Stimulated activated CD8-positive, alpha-beta memory T cell treated with anti-CD3 and anti-CD28 coated beads, Interleukin-12 subunit alpha, Interleukin-12 subunit beta, amount 100 ng/mL, for 4 hours (primary cell): Measurements from ENCODE around the gene PDZRN3.
"Not testable (repeated sequence)": the region's sequence is repeated elsewhere in the genome, so short reads cannot be mapped to it uniquely, and the experiment has no call there.

Experiments used
- DNase-seq: peaks from one replicate; pipeline ENCODE4 v3.0.0-alpha.2; 2020; ENCODE audit warnings: low read depth

The PDZRN3 gene

DNA sequence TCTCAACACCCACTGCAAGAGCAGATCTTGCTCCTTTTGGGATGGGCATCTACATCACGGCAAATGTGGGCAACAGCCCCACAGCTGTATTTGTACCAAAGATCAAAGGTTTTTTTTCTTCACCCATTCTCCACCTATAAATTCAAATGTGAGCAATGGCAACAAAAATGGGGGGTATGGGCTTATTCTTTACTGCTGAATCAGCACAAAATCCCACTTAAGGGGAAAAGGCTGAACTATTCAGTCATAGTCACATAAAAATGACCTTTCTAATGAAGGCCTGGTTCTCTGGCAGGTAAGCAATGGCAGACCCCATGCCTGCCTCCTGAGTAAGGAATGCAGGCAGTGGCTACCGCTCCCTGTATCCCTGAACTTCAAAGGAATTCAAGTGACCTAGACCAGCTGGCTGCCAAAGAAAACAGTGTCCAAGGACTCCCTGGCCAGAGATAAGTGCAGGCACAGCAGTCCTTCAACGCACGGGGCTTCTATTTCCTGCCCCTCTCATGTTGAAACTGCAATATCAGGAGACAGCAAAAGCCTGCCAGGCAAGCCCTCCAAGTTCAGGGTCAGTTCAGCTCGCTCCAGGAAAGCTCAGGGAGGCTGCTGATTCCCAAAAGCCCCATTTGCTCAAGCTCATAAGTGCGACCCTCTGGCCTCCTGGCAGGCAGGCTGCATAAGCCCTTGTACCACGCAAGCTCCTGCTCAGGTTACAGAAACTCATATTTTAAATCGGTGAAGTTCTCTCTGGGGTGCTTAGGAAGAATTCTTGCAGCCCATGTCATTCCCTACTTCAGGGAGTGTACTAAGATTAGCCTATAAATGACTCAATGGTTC lies 134.1 kb downstream of the PDZRN3 start:
- DNase-seq = no peak

DNA sequence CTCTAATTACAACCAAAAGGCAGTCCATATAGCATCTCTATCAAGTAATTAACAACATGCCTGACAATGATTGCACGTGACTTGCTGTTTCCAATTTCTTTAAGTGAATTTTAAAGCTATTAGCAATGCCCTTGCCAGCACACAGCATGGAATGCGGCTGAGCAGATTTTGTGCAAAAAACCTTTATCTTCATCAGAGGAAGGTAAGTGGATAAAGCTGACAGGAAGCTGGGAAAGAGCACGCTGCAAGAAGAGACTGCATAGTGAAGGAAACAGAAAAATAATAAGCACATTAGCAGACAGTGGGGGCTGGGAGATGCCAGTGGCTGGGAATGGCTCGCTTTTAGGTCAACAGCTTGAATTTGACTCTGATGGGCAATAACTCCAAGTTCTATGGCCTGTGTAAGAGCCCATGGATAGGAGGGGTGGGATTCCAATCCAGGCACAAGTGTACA lies 138.8 kb downstream of the PDZRN3 start:
- no peak for DNase-seq

DNA sequence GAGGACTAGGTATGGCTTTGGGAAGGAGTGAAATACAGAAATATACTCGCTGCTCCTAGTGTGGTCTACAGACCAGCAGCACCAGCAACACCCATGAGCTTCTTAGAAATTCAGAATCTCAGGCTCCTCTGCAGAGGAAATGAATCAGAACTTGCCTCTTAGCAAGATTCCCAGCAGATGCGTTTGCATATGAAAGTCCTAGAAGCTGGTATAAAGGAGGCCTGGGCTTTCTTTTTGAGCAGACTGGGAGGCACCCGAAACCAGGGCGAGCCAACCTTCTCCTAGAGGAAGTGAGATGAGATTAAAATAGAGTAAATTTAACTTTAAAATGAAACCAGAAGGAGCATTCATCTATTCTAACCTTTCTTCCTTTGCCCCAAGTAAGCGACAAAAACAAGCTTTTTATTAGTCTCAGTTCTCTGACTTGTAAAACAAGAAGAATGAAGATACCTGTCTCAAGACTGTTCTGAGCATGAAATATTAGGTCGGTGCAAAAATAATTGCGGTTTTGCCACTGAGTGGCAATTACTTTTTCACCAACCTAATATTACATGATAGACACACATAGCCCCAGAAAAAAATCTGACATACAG lies 140.0 kb downstream of the PDZRN3 start:
- no peak for DNase-seq

DNA sequence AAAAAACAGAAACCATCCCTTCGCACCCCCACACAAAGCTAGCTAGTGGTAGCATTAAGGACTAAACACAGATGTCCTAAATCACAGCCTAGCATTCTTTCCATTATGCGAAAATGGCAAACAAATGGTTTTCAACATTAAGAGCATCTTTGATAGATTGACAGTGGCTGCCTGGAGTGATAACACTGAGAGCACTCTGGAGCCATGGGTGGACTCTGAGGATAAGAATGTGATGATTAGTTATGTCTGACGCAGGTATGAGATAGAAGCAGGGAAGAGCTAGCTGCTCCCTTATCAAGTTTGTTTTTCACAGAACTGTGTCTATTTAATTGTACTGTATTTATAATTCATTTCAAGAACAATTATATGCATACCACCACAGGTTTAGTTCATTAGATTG lies 142.9 kb downstream of the PDZRN3 start:
- DNase-seq = no peak

DNA sequence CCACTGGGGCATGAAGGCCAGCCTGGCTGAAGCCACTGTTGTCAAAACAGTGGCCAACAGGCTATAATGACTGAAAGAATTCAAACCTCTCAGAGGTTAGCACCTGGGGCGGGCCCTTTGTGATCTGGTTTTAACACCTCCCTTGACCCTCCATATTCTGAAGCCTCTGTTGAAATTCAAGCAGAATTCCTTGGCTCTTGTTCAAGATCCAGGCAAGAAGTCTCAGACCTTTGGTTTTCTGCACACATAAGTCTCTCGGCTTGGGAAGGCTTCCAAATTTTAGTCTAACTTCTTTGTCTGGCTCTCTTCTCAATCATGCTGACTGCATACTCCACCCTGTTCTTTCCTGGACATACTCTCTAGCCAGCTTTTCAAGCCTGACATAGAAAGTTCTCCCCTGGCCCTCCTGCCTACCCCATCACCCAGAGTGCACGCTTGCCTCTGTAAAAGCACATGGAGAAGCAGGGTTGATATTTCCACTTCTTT lies 144.5 kb downstream of the PDZRN3 start:
- no peak for DNase-seq

DNA sequence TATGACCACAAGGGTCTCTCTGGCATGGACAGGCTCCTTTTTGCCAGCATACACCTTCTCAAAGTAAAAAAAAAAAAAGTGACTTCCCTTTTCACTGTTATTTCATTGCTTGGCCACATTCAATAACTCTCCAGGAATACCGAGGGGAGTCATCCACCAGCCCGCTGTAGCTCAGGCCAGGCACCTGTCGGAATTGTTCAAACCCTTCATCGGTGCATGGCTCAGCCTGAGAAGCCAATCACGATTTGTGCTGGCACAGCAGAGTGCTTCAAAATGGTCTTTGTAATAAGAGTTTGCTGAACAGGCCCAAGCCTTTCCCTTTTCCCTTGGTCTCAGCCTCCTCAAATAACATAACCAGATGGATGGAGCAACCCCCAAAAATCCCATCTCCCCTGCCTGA lies 145.4 kb downstream of the PDZRN3 start:
- DNase-seq = no peak

DNA sequence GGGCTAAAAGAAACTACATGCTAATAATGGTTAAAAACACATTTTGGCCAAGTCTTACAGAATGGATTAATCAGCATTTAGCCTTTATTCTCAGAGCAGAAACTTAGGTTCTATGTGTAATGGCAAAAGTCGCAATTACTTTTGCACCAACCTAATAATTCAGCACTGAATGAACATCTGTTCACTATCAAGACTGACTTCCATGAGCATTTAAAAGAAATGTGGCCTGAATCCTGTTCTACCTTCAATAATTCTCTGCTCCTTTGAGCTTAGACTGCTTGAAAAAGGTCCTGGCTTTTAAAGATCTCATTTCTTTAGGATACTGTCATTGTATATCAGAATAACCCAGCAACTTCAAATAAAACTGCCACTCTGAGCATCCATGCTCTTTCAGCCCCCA lies 145.9 kb downstream of the PDZRN3 start:
- DNase-seq = no peak

DNA sequence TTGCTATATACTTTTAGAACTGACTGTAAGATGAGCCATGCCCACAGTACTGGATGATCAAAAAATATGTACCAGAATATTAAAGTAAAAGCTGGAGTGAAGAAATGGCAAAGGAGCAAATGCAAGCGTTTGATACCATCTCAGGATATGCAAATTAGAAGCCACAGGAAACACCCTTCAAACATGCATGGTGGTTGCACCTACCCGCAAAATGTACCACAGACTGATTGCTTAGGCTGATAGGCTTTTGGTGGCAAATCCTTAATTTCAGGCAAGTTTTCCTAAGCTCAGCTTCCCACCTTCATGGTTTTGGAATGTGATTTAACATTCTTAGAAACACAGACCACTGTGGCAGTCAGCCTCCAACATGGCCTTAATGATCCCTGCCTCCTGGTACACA lies 149.0 kb downstream of the PDZRN3 start:
- DNase-seq = no peak

DNA sequence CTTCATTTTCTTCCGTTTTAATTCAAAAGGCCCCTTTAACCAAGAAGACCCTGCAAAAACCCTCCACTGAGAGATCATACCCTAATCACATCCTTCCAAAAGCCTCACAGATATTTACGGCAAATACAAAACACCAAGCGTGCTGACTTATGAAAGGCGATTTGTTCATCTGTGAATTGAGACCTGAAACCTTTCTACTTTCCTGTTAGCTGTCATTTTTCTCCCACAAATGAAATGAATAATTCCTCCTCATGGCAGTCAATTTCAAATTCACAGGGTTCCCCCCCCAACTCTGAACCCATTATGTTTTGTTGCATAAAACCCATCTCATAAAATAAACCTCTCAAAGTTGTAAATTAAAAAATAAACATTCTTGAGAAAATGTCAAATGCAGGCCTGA lies 149.6 kb downstream of the PDZRN3 start:
- DNase-seq = no peak

DNA sequence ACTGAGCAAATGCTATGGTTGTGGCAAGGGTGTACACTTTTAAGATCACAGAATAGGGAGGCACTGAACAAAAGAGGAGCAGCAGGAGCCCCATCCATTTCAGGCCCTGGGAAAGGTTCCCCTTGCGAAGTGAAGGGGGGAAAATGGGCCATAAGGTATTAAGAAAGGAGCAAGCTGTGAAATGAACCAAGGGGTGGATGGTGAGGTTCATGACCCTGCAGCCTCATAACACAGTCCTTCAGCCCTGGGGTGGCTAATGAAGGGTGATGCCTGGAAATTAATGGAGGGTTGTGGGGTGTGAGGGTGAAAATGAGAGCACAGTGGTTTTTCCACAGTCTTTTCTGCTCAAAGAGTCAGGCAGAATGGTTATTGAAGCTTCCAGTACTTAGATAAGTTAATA lies 150.1 kb downstream of the PDZRN3 start:
- no peak for DNase-seq

DNA sequence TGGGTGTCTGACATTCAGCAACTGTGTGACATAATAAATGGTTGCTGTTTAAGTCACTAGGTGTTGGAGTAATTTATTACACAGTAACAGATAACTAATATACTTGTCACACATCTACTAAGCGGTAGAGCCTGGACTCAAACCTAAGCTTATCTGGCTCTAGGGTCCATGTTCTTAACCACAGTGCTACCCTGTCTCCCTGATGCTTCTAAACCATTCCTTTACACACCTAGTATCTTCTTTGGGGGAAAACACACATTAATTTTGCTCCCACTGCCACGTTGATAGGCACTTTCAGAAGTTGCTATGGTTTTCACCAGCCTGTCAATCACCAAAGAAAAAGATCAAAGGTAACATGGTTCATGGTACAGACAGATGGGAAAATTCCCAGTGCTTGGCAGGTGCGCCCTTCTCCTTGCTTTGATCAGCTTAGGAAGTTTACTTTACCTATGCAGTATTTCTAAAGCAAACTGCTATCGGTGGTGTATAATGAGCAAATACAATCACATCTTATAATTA lies 150.8 kb downstream of the PDZRN3 start:
- DNase-seq = no peak

DNA sequence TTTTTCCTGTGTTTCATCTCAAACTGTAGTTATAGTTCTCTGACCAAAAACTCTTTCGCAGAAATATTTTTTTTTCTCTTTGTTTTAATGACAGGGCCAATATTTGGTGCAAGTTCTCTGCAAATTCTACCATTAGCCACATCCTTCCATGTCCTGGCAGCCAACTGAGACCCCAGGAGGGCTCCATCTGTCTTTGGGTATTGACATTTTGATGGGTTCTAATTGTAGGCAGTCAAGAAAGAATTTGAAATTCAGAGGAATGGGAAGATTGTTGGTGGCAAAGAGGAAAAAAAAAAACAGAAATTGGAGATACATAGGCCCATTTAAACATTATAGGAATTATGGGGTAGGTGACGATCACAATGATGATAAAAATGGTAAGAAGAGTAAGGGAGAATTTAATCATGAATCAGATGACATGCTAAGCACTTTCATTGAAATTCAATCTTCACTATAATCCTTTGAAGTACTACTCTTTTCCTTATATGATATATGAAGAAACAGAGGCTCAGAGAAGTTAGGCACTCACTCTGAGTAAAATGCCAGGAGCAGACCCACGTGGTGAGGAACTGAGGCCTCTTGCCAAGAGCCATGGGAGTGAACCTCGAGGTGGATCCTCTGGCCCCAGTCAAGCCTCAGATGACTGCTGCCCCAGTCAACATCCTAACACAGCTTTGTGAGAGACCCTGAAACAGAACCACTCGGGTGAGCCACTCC lies 151.4 kb downstream of the PDZRN3 start:
- DNase-seq = no peak

DNA sequence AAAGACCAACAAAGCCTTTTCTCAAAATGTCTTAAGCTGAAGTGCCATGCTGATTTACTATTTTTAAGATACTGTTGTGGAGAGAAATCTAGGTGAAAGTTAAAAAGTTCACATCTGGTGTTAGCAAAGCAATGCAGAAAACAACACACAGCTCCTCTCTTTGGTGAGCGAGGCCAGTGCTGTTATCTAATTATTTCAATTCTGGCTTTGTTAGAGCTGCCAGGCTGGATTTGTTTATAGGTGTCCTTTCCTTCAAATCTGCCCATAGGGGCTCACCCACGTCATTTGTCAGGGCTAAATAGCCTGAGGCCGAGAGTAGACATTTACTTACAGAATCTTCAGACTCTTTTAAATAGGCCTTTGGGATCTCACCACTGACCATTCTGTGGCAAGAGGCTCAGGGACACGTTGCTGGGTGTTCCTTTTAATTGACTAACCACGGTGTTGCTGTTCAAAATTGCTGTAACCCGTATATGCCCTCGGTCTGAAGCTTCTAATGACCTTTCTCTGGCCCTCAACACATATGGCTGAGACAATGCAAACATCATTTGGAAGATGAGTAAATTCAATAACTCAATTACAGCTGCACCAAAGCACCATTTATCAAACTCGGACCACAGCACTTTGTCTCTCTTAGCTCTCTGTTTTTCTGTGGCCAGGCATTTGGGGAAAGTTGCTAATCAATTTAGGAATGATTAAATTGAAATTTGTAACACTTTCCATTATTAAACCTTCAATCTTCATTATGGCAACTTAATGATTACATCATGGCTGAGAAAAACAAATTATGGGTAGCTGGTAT lies 152.6 kb downstream of the PDZRN3 start:
- no peak for DNase-seq

DNA sequence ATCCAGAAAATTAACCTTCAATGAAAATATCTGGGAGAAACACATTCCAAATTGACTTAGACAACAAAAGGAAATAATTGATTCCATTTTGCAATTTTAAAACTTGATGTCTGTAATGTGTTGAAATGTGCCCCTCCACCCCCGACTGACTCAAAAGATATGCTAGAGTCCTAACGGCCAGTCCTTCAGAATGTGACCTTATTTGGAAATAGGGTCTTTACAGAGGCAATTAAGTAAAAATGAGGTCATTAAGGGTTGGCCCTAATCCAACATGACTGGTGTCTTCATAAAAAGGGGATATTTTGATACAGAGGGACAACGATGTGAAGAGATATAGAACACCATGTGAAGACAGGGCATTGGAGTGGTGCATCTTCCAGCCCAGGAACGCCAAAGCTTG lies 153.9 kb downstream of the PDZRN3 start:
- DNase-seq = no peak

DNA sequence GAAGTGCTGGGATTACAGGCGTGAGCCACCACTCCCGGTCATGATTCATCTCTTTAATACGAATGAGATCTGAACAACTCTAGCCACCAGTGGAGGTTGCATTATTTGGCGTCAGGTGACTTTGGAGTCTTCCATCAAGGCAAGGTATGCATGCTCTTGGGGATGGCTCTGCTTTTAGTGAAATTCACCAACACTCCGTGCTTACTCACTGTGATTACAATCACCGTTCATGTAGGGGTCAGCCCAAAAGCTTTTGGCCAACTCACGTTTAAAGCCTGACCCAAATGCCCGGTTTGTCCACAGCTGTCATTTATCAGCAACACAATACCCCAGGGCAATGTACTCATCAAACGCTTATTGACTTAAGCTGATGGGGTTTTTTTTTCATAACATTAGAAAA lies 155.4 kb downstream of the PDZRN3 start:
- DNase-seq = no peak

DNA sequence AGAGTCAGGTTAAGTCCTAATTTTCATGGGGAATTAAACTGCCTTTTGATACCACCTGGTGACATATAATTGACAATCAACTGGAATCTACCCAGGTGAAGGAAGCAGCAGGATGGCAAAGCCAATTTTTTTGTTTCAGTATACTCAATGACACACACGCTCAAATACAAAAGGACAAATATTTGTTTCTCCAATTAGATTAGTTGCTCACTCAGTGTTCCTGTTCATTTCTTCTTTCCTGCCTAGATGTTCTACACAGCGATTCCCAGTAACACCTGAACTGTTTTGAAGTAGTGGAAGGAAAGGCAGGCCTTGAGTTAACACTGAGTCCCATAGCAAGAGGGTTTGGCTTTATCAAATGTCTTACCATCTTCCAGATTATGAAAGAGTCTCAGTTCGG lies 157.5 kb downstream of the PDZRN3 start:
- no peak for DNase-seq

DNA sequence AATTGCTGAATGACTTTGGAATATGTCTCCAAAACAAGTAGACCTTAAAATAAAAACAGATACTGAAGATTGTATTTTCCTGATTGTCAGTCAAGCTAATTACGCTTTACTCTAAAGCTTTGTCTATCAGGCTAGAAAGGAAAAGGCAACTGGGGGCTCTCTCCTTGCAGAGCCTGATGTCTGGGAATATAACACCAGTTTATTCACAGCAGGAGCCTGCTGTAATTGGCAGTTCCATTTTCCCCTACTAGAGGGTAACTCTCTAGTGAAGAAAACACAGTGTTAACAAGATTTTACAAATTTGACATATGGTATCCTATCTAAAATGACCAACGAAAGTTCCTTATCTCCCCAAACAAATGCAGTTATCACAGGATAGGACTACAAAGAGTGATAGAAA lies 158.8 kb downstream of the PDZRN3 start:
- no peak for DNase-seq

DNA sequence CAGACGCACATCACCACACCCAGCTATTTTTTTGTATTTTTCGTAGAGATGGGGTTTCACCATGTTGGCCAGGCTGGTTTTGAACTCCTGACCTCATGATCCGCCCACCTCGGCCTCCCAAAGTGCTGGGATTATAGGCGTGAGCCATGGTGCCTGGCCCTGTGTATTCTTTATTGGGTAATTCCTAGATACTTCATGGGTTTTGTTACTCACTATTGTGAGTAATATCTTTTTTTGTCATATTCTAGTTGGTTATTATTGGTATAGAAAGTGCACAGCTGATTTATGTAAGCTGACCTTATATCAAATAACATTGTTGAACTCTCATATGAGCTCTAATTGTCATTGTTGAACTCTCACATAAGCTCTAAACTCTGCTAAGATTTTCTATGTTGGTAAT lies 160.6 kb downstream of the PDZRN3 start:
- not testable (repeated sequence) for DNase-seq

DNA sequence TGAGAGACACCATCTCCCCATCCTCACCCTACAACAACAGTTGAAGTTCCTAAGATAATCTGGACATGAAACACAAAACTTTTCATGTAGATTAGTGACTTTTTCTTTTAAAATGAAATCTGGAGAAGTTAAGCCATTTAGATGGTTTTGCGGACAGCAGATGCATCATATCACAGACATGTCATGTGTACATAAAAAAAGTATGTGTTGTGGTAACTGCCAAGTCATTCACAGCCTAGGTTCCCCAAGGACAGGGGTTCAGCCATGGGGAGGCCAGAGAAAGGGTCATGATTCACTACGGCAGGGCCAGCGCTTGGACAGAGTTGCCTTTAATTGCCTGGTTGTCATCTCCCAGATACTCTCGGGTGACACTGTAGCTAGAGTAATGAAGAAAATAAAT lies 163.2 kb downstream of the PDZRN3 start:
- no peak for DNase-seq

DNA sequence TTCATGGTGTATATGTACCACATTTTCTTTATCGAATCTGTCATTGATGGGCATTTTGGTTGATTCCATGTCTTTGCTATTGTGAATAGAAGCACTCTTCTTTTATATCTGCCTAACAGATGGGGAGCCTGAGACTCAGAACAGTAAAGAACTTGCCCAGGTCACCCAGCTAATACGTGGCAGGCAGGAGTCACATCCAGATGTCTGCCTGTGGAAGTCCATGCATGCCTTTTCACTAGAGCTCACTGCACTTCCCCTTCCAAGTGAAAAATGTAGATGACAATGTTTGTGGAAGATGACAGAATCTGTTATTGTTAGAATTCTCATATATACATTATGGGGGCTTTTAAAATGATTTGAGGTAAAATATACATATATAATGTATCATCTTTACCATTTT lies 165.0 kb downstream of the PDZRN3 start:
- DNase-seq = no peak

DNA sequence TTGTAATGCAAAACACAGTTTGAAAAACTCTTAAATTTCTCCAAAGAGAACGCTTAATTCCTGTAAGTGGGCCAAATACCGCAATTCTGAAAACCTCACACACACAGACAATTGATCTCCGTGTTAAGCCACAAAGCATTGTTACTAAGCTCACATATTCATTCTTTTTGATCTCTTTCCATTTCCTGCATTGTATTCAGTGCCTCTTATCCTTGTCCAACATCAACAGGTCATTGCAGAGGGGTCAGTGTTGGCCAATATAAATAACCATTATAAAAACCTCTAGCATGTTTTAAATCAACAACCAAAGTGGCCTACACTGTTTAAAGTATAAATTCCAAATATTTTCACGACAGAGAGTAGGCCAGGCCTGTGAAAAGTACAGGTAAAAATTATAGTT lies 171.1 kb downstream of the PDZRN3 start:
- no peak for DNase-seq

DNA sequence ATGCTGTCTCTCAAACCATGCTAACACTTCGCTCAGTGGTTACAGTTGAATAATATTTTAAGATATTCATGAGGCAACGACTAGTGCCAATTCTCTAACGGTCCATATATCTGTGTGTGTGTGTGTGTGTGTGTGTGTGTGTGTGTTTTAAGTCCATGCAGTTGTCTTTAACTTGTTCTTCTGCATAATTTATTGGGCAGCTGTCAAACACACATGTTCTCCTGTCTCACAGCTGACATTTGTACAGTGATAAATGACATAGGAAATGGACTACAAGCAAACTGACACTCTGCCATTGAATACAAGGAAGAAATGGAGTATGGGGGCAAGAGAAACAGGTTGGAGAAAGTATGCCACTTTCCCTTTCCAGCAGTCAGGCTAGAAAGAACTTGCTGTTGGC lies 172.0 kb downstream of the PDZRN3 start:
- DNase-seq = no peak
